ENCODE results near the gene PKHD1.

GRCh38 chr6:51608383-51608782 lies 479.0 kb downstream of the PKHD1 start:
- TF ChIP-seq CTCF (IDR thresholded peaks at IDR 0.05) (no peak), POLR2A (IDR thresholded peaks at IDR 0.05) (no peak)
